MCF 10A (cell line): ENCODE results near the gene CHST3. TPM values are rescaled to one million over a fixed set of nuclear protein-coding genes. Genes with fewer than 3 reads are reported as not detected.

Experiments
- BruUV-seq: library from RNA; stranded (reverse); fragments of 400-500 nt; replicated peaks from 2 replicates; lab custom pipeline; 2021; lab: Mats Ljungman, UMichigan
- CTCF ChIA-PET: fragments of 300-600 bp; sonication (Branson Sonifier 250); formaldehyde crosslinking; extraction: SDS; loops from one replicate; lab custom pipeline; 2021; ENCODE audit warnings: antibody characterized with exemption, inconsistent platforms; lab: Yijun Ruan, JAX
- POLR2A ChIA-PET: fragments of 300-600, 350-650 bp; sonication (Branson Sonifier 250); formaldehyde crosslinking; extraction: SDS; loops from one replicate; lab custom pipeline; 2020; ENCODE audit warnings: antibody characterized with exemption, inconsistent platforms; lab: Yijun Ruan, JAX
- DNase-seq: peaks from one replicate; pipeline ENCODE4 v3.0.0-alpha.2; 2018; ENCODE audit not compliant: unreplicated experiment
- H3K27ac Mint-ChIP-seq: one replicate; pipeline ENCODE4 v1.8.0; 2022; ENCODE audit warnings: mild to moderate bottlenecking, low read depth, mixed read lengths; ENCODE audit not compliant: unreplicated experiment
- H3K27me3 Mint-ChIP-seq: one replicate; pipeline ENCODE4 v1.8.0; 2022; ENCODE audit warnings: mixed read lengths; ENCODE audit not compliant: insufficient read depth, unreplicated experiment
- H3K36me3 Mint-ChIP-seq: one replicate; pipeline ENCODE4 v1.8.0; 2022; ENCODE audit warnings: mild to moderate bottlenecking, moderate library complexity, mixed read lengths; ENCODE audit not compliant: insufficient read depth, unreplicated experiment
- H3K4me1 Mint-ChIP-seq: one replicate; pipeline ENCODE4 v1.8.0; 2022; ENCODE audit warnings: mixed read lengths; ENCODE audit not compliant: insufficient read depth, unreplicated experiment
- H3K4me3 Mint-ChIP-seq: one replicate; pipeline ENCODE4 v1.8.0; 2022; ENCODE audit warnings: mild to moderate bottlenecking, moderate library complexity, mixed read lengths; ENCODE audit not compliant: unreplicated experiment
- H3K9me3 Mint-ChIP-seq: one replicate; pipeline ENCODE4 v1.8.0; 2022; ENCODE audit warnings: mixed read lengths; ENCODE audit not compliant: unreplicated experiment
- intact Hi-C: fragments of 100-400 bp; cut with micrococcal nuclease; formaldehyde crosslinking; loops from 2 replicates; pipeline ENCODE4 v1.14.1; 2022
- total RNA-seq: library from RNA; stranded (reverse); gene quantifications from 2 replicates; pipeline ENCODE4 v1.2.3, GENCODE V29; 2022
- TF ChIP-seq, protein P1 (sequence below): fragments of 200-600 bp; IDR thresholded peaks from one replicate; pipeline ENCODE4 v1.8.0; 2022; ENCODE audit warnings: antibody characterized with exemption, mild to moderate bottlenecking; ENCODE audit not compliant: unreplicated experiment

CHST3 gene
- total RNA-seq, 1 experiment from 2014 or later, result 28.7 TPM

- TF ChIP-seq, protein P1, sequence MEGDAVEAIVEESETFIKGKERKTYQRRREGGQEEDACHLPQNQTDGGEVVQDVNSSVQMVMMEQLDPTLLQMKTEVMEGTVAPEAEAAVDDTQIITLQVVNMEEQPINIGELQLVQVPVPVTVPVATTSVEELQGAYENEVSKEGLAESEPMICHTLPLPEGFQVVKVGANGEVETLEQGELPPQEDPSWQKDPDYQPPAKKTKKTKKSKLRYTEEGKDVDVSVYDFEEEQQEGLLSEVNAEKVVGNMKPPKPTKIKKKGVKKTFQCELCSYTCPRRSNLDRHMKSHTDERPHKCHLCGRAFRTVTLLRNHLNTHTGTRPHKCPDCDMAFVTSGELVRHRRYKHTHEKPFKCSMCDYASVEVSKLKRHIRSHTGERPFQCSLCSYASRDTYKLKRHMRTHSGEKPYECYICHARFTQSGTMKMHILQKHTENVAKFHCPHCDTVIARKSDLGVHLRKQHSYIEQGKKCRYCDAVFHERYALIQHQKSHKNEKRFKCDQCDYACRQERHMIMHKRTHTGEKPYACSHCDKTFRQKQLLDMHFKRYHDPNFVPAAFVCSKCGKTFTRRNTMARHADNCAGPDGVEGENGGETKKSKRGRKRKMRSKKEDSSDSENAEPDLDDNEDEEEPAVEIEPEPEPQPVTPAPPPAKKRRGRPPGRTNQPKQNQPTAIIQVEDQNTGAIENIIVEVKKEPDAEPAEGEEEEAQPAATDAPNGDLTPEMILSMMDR, result no peak
- H3K4me1 Mint-ChIP-seq, result no peaks in the 10 kb centered on the region
- POLR2A ChIA-PET, result no interaction called here
- intact Hi-C loops, result no loop called here
- no peak for DNase-seq
- no TSS peak for BruUV-seq
- H3K27ac Mint-ChIP-seq, result no peak overlapping the region
- H3K27me3 Mint-ChIP-seq, result no peaks in the 10 kb centered on the region
- no peak overlapping the region for H3K4me3 Mint-ChIP-seq
- CTCF ChIA-PET, result no interaction called here
- H3K9me3 Mint-ChIP-seq, result peaks cover 20% of the 10 kb centered on the region
- no peaks in the 10 kb centered on the region for H3K36me3 Mint-ChIP-seq
Observed at GRCh38 chr10:71941318-71941717, 22.9 kb upstream of the CHST3 start.

- BruUV-seq, result no TSS peak
- H3K4me3 Mint-ChIP-seq, result no peak overlapping the region
- peak; percentile 36 for DNase-seq
- no peaks in the 10 kb centered on the region for H3K27me3 Mint-ChIP-seq
- TF ChIP-seq, protein P1, result no peak
- H3K9me3 Mint-ChIP-seq, result peaks cover 13% of the 10 kb centered on the region
- POLR2A ChIA-PET, result interaction anchor here (0.6 to 1.0 kb wide), 5 partner anchors 9 to 277 kb away, joined by 3 to 4 read pairs (median 3); no protein-coding TSS in a partner anchor
- no peaks in the 10 kb centered on the region for H3K36me3 Mint-ChIP-seq
- intact Hi-C loops, result no loop called here
- CTCF ChIA-PET, result interaction anchor here (0.8 to 0.9 kb wide), 3 partner anchors 9 to 103 kb away, joined by 3 read pairs; no protein-coding TSS in a partner anchor
- H3K27ac Mint-ChIP-seq, result no peak overlapping the region
- H3K4me1 Mint-ChIP-seq, result no peaks in the 10 kb centered on the region
Observed at GRCh38 chr10:71945819-71946474, 18.2 kb upstream of the CHST3 start.

DNA sequence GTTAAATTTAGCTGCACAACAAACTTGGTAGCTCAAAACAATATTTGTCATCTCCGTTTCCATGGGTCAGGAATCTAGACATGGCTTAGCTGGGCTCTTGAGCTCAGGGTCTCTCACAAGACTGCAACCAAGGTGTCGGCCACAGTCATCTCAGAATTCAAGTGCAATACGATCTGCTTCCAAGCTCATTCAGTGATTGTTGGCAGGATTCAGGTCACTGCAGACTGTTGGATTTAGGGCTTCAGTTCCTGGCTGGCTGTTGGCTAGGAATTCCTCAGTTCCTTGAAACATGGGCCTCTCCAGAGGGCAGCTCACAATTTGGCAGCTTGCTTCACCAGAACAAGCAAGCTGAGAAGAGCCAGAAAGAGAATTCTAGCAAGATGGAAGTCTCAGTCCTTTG, 17.5 kb upstream of the CHST3 start:
- Mint-ChIP-seq H3K9me3 (peaks cover 8% of the 10 kb centered on the region), H3K27ac (no peak overlapping the region), H3K36me3 (no peaks in the 10 kb centered on the region), H3K27me3 (no peaks in the 10 kb centered on the region), H3K4me3 (no peak overlapping the region), H3K4me1 (no peaks in the 10 kb centered on the region)
- DNase-seq, result no peak
- BruUV-seq, result no TSS peak
- TF ChIP-seq, protein P1, result no peak
- ChIA-PET CTCF (interaction anchor here (0.7 to 1.8 kb wide), 4 partner anchors 8 to 102 kb away, joined by 3 to 7 read pairs (median 3); no protein-coding TSS in a partner anchor), POLR2A (interaction anchor here (0.6 to 1.0 kb wide), 6 partner anchors 8 to 276 kb away, joined by 3 to 4 read pairs (median 3); no protein-coding TSS in a partner anchor)
- intact Hi-C loops, result no loop called here

DNA sequence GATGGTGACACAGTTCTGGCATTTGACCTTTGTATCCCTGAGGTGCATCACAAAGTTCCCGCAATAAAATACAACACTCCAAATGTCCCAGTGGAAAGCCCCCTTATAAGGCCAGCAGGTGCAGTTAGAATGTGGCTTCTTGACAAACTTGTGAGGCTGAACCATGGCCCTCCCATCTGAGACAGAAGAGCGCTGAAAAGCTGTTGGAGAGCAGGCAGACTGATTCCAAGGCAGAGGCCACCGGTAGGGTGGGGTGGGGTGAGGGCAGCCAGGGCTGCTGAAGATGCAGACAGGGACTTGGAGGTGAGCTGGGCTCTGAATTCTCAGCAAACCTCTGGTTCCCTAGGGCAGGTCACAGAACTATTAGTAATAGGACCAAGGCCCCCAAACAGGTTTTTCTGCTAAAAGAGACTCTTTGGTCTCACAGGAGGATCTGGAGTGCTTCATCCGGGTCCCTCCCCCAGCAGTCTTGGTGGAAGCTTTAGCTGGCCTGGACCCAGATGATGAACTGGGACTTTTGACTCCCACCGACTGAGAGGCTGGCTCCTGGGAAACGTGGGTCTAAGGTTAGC, 15.6 kb upstream of the CHST3 start:
- CTCF ChIA-PET, result interaction anchor here (0.5 to 1.8 kb wide), 3 partner anchors 8 to 152 kb away, joined by 3 to 7 read pairs (median 4); no protein-coding TSS in a partner anchor

More for the DNA sequence above, 15.6 kb upstream of the CHST3 start:
- Mint-ChIP-seq H3K4me3 (no peak overlapping the region), H3K27me3 (no peaks in the 10 kb centered on the region), H3K4me1 (no peaks in the 10 kb centered on the region), H3K36me3 (no peaks in the 10 kb centered on the region), H3K9me3 (no peaks in the 10 kb centered on the region), H3K27ac (no peak overlapping the region)
- DNase-seq, result no peak
- BruUV-seq, result no TSS peak
- TF ChIP-seq, protein P1, result no peak
- POLR2A ChIA-PET, result interaction anchor here (1.1 kb wide), 1 partner anchor 15 kb away, joined by 3 read pairs; no protein-coding TSS in a partner anchor
- intact Hi-C loops, result no loop called here
